Measurements from ENCODE around the gene ARID3C. TPM values are rescaled to one million over a fixed set of nuclear protein-coding genes. Genes with fewer than 3 reads are reported as not detected.

Gene ARID3C
- total RNA-seq, 2 donors from 2014 or later: not detected

GRCh38 chr9:34624475-34625185 is 4.2 kb downstream of the ARID3C start:
- Histone ChIP-seq H3K4me3 (no peak overlapping the region), H3K36me3 (replicated peaks in 1 of 2; ENCODE audit: insufficient read depth in 1 of 2, low read depth in 2 of 2) (no peaks in the 10 kb centered on the region), H3K27ac (no peak overlapping the region), H3K4me1 (peaks cover 22% of the 10 kb centered on the region), H3K9me3 (no peaks in the 10 kb centered on the region), H3K27me3 (peaks cover 0 to 35% of the 10 kb centered on the region in 2 donors)
- intact Hi-C loops (cut with DNase I): no loop called here
- TF ChIP-seq CTCF (IDR thresholded peaks at IDR 0.05) (no peak), POLR2A (IDR thresholded peaks at IDR 0.05) (no peak)
- DNase-seq (no peak), ATAC-seq (no peak)
- 29 to 44% methylated on average over 26 to 32 of the region's 39 CpGs for WGBS, 2 donors

GRCh38 chr9:34623374-34624235 is 5.3 kb downstream of the ARID3C start:
- intact Hi-C loops (cut with DNase I): no loop called here
- WGBS, 2 donors: 14 to 31% methylated on average over 30 to 45 of the region's 63 CpGs
- H3K9me3 ChIP-seq: no peaks in the 10 kb centered on the region
- no peak for TF ChIP-seq POLR2A (IDR thresholded peaks at IDR 0.05)
- no peak for TF ChIP-seq CTCF (IDR thresholded peaks at IDR 0.05)
- DNase-seq: no peak
- no peak for ATAC-seq
- peaks cover 22% of the 10 kb centered on the region for H3K4me1 ChIP-seq
- no peaks in the 10 kb centered on the region for H3K36me3 ChIP-seq (replicated peaks in 1 of 2; ENCODE audit: insufficient read depth in 1 of 2, low read depth in 2 of 2)
- H3K27ac ChIP-seq: no peak overlapping the region
- H3K27me3 ChIP-seq: peaks cover 0 to 35% of the 10 kb centered on the region in 2 donors
- H3K4me3 ChIP-seq: no peak overlapping the region

GRCh38 chr9:34620061-34620994 is 8.5 kb downstream of the ARID3C start, which contains the start of gene DCTN3:
TSS of gene DCTN3 (minus strand) at chr9:34620495. CDS start at chr9:34620464, 31 bp downstream.
- TF ChIP-seq CTCF (IDR thresholded peaks at IDR 0.05): peak in 1 of 7 experiments; percentile 8
- TF ChIP-seq POLR2A (IDR thresholded peaks at IDR 0.05): peak in 2 of 3 donors; percentile 75 to 78
- Histone ChIP-seq H3K9me3 (no peaks in the 10 kb centered on the region), H3K36me3 (replicated peaks in 1 of 2; ENCODE audit: insufficient read depth in 1 of 2, low read depth in 2 of 2) (peaks cover 5 to 12% of the 10 kb centered on the region in 2 donors), H3K4me1 (peaks cover 17% of the 10 kb centered on the region), H3K27me3 (peaks cover 0 to 17% of the 10 kb centered on the region in 2 donors), H3K27ac (peak within 1 kb of the TSS in 3 of 4 donors; percentile 6 to 53 (median 43)), H3K4me3 (peak within 1 kb of the TSS; percentile 56 to 84)
- peak; percentile 100 for ATAC-seq
- intact Hi-C loops (cut with DNase I): no loop called here
- WGBS, 2 donors: 3 to 11% methylated on average over 12 to 43 of the region's 43 CpGs
- DNase-seq: peak; percentile 93 to 97 (median 95)

GRCh38 chr9:34615132-34615531 is 13.7 kb downstream of the ARID3C start:
- ATAC-seq (no peak), DNase-seq (no peak)
- Histone ChIP-seq H3K27ac (no peak overlapping the region), H3K4me1 (peaks cover 35% of the 10 kb centered on the region), H3K27me3 (no peaks in the 10 kb centered on the region), H3K9me3 (no peaks in the 10 kb centered on the region), H3K4me3 (no peak overlapping the region), H3K36me3 (replicated peaks in 1 of 2; ENCODE audit: insufficient read depth in 1 of 2, low read depth in 2 of 2) (peaks cover 5 to 12% of the 10 kb centered on the region in 2 donors)
- intact Hi-C loops (cut with DNase I): no loop called here
- no peak for TF ChIP-seq POLR2A (IDR thresholded peaks at IDR 0.05)
- no peak for TF ChIP-seq CTCF (IDR thresholded peaks at IDR 0.05)
- 86 to 97% methylated on average over 2 of the region's 2 CpGs for WGBS, 2 donors

Measured in body of pancreas (tissue), 4 donors.